LNCaP clone FGC (cell line): ENCODE results near the gene INO80B.
A peak's percentile ranks its signal among the peaks of the same experiment; 100 is the strongest.

Source experiments
- DNase-seq: peaks from one replicate; pipeline ENCODE4 v3.0.0-alpha.2; 2011; ENCODE audit warnings: low read depth
- H3K4me3 ChIP-seq: 2 replicates; pipeline ENCODE4 v1.5.1; 2011; ENCODE audit warnings: mild to moderate bottlenecking, low read depth, low read length, control low read depth
- CTCF ChIP-seq: IDR thresholded peaks from 2 replicates; pipeline ENCODE4 v1.5.1; 2012; ENCODE audit warnings: mild to moderate bottlenecking; ENCODE audit not compliant: control insufficient read depth, insufficient read depth; ENCODE audit errors: extremely low read depth

Gene INO80B

GRCh38 chr2:74502720-74503505, 48.0 kb downstream of the INO80B start:
- no peak for TF ChIP-seq CTCF
- DNase-seq, result no peak
- no peak overlapping the region for H3K4me3 ChIP-seq

- no peak overlapping the region for H3K4me3 ChIP-seq
- no peak for DNase-seq
- no peak for TF ChIP-seq CTCF
Measured at GRCh38 chr2:74503506-74504475, 48.9 kb downstream of the INO80B start.

GRCh38 chr2:74504591-74504990, 49.7 kb downstream of the INO80B start:
- TF ChIP-seq CTCF, result no peak
- no peak overlapping the region for H3K4me3 ChIP-seq
- no peak for DNase-seq

- no peak for DNase-seq
- no peak overlapping the region for H3K4me3 ChIP-seq
- TF ChIP-seq CTCF, result no peak
Measured at GRCh38 chr2:74505448-74506246, 50.8 kb downstream of the INO80B start.

GRCh38 chr2:74507145-74507925, 52.4 kb downstream of the INO80B start, which contains the start of gene PCGF1:
Gene PCGF1 (minus strand): TSS chr2:74507695. CDS start chr2:74507668, 27 bp downstream.
- H3K4me3 ChIP-seq, result peak within 1 kb of the TSS; percentile 61
- DNase-seq, result peak; percentile 88
- no peak for TF ChIP-seq CTCF
